GM18951 (cell line): ENCODE data around the gene AMOT.

Experiments used
- POLR2A ChIP-seq: IDR thresholded peaks from 4 replicates; pipeline ENCODE4 v1.6.1; 2011; ENCODE audit warnings: mild to moderate bottlenecking; ENCODE audit not compliant: insufficient read length, insufficient read depth; ENCODE audit errors: extremely low read depth
- in situ Hi-C: fragments of 300-500 bp; cut with MboI; formaldehyde crosslinking; loops from one replicate; pipeline ENCODE4 v1.12.0; 2022; ENCODE audit warnings: low sequenced_read_pairs, mixed read lengths, inconsistent platforms; ENCODE audit not compliant: unreplicated experiment

Gene AMOT

DNA sequence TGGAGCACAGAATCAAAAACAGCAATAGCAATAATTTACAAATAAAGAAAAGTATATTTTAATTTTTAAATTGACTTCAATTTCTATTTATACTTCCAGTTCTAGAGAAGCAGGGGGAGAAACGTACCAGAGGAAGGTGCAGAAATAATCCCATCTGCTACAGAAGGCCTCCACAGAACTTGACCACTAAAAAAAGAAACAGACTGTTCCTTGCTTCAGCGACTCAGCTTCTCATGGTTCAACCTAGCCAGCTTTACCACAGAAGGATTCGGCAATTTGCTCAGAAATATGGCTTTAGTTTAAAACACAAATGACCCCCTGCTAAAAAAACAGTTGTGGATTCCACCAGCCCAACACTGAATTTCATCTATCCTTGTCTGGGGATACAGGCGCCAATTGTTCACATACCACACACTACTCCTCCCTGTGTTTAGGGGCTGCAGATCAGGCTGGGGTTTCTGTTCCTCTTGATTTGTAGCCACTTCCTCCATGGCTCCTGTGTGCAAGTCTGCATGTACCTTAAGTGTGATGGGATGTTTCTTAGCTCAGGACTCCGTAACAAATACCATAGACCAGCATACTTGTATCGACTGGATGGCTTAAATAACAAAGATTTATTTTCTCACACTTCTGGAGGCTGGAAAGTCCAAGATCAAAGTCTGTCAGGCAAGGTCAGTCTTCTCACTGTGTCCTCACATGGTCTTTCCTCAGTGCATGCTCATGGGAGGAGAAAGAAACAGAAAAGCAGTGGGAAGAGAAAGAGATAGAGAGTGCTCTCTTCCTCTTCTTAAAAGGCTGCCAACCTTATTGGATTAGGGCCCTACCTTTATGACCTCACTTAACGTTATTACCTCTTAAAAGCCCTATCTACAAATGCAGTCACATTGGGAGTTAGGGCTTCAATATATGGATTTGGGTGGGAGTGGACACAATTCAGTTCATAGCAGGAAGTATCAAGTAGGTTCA is 79.1 kb downstream of the AMOT start:
- TF ChIP-seq POLR2A: no peak
- in situ Hi-C loops: no loop called here

DNA sequence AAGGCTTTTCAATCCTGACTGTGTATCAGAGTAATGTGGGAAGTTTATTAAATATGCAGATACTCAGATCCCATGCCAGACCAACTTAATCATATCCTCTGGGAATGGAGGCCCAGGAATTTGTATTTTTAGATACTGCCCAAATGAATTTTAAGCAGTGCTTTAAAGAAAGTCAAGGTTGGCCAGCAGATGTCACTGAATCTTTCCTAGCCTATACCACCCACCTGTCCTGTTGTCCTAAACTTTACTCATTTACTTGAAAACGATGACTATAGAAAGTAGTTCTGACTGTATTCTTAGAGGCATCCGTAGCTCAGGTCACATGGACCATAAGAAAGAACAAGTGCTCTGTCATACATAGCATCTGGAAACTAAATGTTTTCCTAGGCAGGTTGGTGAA is 79.9 kb downstream of the AMOT start:
- in situ Hi-C loops: no loop called here
- no peak for TF ChIP-seq POLR2A

DNA sequence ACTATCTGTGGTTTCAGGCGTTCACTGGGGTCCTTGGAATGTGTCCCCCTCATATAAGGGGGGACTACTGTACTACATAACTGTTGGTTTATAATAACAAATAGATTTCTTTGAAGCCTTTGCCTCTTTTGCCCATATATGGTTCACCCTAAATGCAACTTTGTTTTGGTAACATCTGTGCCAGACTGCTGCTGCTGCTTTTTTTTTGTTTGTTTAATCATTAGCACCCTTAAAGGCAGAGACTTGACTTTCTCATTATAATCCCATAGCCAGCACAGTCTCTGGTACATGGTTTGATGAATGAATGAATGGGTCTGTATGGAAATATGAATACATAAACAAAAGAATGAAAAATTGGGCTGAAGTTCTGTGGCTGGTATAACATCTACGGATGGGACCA is 80.7 kb downstream of the AMOT start:
- in situ Hi-C loops: no loop called here
- no peak for TF ChIP-seq POLR2A

DNA sequence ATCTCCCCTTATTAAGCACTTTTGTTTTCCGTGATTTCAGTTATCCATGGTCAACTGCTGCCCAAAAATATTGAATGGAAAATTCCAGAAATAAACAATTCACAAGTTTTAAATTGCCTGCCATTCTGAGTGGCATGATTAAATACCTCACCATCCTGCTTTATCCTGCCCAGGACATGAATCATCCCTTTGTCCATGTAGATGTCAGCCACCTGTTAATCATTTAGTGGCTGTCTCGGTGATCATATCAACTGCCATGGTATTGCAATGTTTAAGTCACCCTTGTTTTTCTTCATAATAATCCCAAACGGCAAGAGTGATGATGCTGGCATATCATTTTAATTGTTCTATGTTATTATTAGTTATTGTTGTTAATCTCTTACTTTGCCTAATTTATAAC is 81.1 kb downstream of the AMOT start:
- TF ChIP-seq POLR2A: no peak
- in situ Hi-C loops: no loop called here

DNA sequence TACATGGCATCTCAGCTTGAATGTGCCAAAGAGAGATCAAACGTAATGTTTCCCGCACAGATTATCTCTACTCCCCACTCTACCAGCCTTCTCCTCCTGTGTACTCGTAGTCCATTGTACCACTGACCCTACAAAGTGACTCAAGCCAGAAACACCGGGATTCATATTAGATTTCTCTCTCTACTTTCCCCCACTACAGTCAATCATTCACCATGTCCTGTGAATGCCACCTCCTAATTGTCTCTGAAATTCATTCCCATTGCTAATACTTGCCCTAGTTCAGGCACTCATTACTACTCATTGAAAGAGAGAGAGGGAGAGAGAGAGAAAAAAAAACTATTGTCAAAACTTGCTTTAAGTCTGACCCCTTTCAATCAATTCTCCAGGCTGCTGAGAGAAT is 82.7 kb downstream of the AMOT start:
- in situ Hi-C loops: no loop called here
- no peak for TF ChIP-seq POLR2A

DNA sequence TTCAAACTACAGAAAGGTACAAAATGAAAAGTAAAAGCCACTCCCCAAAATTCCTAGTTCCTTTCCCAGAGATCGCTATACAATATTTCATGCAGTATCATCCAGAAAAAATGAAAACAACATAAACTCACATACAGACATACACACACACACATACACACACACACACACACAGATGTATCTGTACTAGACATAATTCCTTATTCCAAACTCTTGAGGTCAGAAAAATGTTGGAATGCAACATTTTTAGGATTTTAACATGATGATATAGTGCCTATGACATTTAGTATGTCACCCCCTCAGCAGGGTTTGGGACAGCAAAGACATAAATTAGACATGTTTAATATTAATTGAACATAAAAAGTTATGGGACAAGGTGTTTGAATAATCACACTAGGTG is 87.5 kb downstream of the AMOT start:
- in situ Hi-C loops: no loop called here
- TF ChIP-seq POLR2A: no peak

DNA sequence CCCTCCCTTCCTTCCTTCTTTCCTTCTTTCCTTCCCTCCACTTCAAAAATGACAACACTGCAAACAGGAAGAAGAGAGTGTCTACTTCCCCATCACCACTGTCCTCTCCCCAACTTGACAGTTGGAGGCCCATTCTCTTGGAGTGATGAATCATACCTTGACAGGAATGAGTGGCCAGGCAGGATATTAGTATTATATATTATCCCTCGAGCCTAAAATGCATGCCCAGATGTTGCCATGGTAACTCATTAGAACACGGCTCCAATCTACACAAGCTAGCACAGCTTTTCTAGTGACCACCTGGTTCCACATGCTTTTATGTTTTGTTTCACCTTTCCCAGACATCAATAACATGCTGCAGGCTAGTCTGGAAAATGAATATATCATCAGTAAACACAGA is 89.6 kb downstream of the AMOT start:
- in situ Hi-C loops: no loop called here
- no peak for TF ChIP-seq POLR2A

DNA sequence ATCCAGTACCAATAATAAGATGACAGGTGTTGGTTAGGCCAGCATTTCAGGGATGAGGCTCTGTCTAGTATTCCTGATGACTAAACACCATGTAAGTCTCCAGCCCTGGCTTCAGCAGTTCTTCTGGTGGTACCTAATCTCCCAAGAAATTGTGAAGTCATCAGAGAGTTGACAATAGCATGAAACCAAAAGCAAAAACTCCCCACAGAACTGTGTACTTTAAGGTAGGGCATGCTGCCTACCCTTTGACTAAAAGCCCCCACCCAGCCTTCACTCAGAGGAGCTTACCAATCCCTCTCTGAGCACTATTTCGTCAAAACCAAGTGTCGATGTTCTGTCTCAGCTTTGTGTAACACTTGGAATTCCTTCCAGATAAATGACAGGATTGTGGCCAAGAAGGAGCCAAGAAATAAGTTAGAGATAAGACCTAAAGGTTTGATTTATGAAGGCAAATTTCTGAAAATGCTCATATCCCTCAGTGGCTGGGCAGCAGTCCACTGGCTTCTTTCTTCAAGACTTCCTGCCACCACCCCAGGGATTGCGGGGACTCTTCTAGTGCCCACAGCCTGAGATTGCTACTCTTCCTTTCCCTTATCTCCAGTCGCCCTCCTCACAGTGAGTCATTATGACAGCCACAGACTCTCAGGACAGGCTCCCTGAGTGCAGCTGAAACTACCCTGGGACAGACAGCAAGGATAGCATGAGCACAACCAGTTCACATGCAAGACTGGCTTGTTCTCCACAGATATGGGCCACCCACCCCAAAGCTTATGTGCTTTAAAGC is 93.6 kb downstream of the AMOT start:
- in situ Hi-C loops: no loop called here
- no peak for TF ChIP-seq POLR2A

DNA sequence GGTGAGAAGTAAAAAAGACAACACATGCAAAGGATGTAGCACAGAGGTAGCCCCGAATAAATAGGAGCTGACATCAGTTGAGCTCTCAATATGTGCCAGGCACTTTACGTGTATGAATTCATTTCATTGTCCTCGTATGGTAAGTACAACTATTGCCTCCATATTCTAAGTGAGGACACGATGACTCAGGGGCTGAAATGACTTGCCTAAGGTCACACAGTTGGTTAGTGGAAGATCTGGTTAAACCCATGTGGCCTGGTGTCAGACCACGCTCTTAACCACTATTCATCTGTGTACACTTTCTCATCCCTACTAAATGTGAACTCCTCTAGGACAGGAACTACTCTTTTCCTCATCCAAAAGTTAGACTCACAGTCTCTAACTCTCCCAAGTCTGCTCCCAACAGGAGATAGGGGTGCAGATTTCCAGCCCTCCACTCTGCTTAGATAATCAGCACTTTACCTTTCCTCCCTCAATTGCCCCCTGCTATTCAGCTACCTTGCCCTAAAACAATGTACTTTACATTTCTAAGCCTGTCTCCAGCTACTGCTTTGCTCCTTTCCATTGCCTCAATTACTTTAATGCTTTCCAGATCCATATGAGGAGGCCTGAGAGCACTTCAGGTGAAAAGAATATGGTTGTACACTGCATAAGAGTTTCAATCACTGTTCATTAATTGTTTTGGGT is 102.1 kb downstream of the AMOT start:
- no peak for TF ChIP-seq POLR2A
- in situ Hi-C loops: no loop called here

DNA sequence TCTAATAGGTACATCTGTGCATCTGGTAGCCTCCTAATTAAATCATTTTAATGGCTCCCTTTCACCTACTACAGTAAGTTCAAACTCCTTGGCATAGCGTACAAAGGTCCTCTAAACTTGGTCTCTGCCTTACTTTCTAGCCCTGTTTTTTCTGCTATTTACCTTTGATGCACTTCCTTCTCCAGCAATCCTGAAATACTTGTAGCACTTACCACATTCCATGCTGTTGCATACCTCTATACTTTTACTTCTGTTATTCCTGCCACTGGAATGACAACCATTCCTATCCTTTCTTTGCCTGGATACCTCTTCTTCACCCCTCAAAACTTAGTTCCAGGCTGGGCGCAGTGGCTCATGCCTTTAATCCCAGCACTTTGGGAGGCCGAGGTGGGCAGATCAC is 104.3 kb downstream of the AMOT start:
- in situ Hi-C loops: no loop called here

DNA sequence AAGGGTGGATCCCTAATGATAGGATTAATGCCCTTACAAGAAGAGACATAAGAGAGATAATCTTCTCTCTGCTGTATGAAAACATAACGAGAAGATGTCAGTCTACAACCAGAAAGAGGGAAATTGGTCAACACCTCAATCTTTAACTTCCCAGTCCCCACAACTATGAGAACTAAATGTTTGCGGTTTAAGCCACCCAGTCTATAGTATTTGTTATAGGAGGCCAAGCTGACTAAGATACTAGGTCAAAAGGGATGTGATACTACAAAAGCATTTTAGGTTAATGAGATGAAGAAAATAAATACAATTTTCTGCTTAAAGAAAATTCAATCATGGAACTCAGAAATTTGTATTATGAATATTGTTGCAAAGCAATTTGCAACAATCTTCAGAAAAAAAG is 105.5 kb downstream of the AMOT start:
- in situ Hi-C loops: no loop called here
- no peak for TF ChIP-seq POLR2A

More for the DNA sequence above, 104.3 kb downstream of the AMOT start:
- TF ChIP-seq POLR2A: no peak

DNA sequence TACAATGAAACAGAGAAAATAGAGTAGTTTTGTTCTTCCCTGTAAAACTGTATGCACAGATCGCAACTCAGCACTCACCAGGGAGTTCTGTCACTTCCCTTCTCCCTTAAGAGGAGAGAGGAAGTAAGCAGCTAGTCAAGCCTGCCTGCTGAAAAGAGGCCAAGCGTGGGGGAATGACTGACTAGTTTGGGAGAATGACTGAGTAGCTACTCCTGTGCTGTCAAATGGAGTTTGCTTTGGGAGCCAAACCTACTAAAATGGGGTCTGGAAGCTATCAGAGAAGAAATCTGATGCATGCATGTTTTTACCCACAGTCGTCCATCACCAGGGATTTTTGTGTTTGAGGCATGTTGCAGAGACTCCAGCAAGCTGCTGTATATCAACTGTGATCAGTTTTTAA is 106.3 kb downstream of the AMOT start:
- in situ Hi-C loops: no loop called here
- no peak for TF ChIP-seq POLR2A

DNA sequence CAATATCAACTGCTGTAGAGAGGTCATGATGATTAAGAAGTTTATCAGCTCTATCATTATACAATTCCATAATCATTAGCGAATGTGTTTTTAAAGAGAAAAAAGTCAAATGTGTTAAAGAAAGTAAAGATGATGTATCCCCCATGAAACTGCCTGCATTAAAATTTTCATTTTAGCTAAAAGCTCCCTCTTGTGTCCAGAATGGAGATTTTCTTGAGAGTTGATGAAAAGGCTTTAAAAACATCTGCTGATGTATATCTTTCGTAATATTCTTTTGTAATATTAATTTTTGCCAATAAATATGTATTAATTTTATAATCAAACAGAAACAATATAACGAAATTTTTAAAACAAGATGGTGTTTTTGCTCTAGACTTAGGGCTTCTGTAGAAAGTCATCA is 108.8 kb downstream of the AMOT start:
- in situ Hi-C loops: no loop called here
- TF ChIP-seq POLR2A: no peak
